Measurements from ENCODE around the gene XXYLT1. TPM values are rescaled to one million over a fixed set of nuclear protein-coding genes. Genes with fewer than 3 reads are reported as not detected.
A peak's percentile ranks its signal among the peaks of the same experiment; 100 is the strongest.
"Not testable (repeated sequence)": the region's sequence is repeated elsewhere in the genome, so short reads cannot be mapped to it uniquely, and the experiment has no call there.

XXYLT1 gene
- total RNA-seq, 4 donors from 2014 or later = 5.4 to 18.2 (median 6.9) TPM

DNA sequence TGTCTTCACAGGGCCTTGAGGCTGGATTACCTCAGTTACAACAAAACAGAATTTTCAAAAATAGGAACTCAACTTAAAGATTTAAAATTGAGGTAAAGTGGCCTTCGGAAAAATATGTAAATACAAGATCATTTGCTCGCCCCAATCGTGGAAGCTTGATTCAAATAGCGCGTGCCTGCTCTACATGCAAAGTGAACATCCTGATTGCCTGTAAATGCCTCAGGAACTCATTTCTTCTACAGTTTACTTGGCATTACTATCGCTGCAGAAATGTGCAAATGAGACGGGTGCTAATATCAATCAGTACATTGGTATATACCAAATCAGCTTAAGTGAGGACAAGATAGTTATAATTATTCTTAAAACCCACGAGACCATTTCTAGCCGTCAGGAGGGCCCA lies 159.2 kb downstream of the XXYLT1 start:
- peak overlapping the region in 1 of 4 donors; percentile 16 for H3K27ac ChIP-seq
- DNase-seq = no peak
- no peak for TF ChIP-seq POLR2A (IDR thresholded peaks at IDR 0.05)
- TF ChIP-seq, protein P1, sequence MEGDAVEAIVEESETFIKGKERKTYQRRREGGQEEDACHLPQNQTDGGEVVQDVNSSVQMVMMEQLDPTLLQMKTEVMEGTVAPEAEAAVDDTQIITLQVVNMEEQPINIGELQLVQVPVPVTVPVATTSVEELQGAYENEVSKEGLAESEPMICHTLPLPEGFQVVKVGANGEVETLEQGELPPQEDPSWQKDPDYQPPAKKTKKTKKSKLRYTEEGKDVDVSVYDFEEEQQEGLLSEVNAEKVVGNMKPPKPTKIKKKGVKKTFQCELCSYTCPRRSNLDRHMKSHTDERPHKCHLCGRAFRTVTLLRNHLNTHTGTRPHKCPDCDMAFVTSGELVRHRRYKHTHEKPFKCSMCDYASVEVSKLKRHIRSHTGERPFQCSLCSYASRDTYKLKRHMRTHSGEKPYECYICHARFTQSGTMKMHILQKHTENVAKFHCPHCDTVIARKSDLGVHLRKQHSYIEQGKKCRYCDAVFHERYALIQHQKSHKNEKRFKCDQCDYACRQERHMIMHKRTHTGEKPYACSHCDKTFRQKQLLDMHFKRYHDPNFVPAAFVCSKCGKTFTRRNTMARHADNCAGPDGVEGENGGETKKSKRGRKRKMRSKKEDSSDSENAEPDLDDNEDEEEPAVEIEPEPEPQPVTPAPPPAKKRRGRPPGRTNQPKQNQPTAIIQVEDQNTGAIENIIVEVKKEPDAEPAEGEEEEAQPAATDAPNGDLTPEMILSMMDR (IDR thresholded peaks at IDR 0.05) = no peak
- H3K4me1 ChIP-seq = peaks cover 0 to under 1% (median under 1%) of the 10 kb centered on the region in 4 donors
- H3K9me3 ChIP-seq = no peaks in the 10 kb centered on the region
- H3K4me3 ChIP-seq = no peak overlapping the region
- H3K36me3 ChIP-seq = no peaks in the 10 kb centered on the region
- H3K27me3 ChIP-seq = no peaks in the 10 kb centered on the region

DNA sequence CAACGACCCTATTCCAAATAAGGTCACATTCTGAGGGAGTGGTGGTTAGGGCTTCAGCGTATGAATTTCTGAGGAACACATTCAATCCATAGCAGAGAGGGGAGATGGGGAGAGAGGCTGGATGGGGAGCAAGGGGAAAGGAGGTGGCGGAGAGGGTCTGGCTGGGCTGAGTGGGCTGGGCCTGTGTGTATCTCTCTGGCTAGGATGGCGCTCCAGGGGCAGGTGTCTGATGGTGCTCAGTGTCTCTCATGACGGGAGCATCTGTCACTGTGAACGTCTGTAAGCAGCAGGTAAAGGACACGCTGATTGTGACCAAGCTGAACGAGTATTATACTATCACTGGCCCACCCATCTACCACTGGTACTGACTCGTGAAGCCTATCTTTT lies 159.6 kb downstream of the XXYLT1 start:
- DNase-seq = no peak
- Histone ChIP-seq H3K4me1 (peaks cover 0 to 5% (median 2%) of the 10 kb centered on the region in 4 donors), H3K9me3 (no peaks in the 10 kb centered on the region), H3K4me3 (no peak overlapping the region), H3K27me3 (no peaks in the 10 kb centered on the region), H3K36me3 (no peaks in the 10 kb centered on the region), H3K27ac (peak overlapping the region in 2 of 4 donors; percentile 7 to 16)
- no peak for TF ChIP-seq POLR2A (IDR thresholded peaks at IDR 0.05)
- TF ChIP-seq, protein P1 (IDR thresholded peaks at IDR 0.05) = no peak

GRCh38 chr3:195110647-195111318 lies 160.2 kb downstream of the XXYLT1 start:
- TF ChIP-seq, protein P1 (IDR thresholded peaks at IDR 0.05) = no peak
- no peak for TF ChIP-seq POLR2A (IDR thresholded peaks at IDR 0.05)
- peak overlapping the region in 2 of 4 donors; percentile 7 to 16 for H3K27ac ChIP-seq
- no peak overlapping the region for H3K4me3 ChIP-seq
- H3K36me3 ChIP-seq = no peaks in the 10 kb centered on the region
- DNase-seq = no peak
- H3K4me1 ChIP-seq = peaks cover 0 to 7% (median 3%) of the 10 kb centered on the region in 4 donors
- H3K9me3 ChIP-seq = no peaks in the 10 kb centered on the region
- no peaks in the 10 kb centered on the region for H3K27me3 ChIP-seq

DNA sequence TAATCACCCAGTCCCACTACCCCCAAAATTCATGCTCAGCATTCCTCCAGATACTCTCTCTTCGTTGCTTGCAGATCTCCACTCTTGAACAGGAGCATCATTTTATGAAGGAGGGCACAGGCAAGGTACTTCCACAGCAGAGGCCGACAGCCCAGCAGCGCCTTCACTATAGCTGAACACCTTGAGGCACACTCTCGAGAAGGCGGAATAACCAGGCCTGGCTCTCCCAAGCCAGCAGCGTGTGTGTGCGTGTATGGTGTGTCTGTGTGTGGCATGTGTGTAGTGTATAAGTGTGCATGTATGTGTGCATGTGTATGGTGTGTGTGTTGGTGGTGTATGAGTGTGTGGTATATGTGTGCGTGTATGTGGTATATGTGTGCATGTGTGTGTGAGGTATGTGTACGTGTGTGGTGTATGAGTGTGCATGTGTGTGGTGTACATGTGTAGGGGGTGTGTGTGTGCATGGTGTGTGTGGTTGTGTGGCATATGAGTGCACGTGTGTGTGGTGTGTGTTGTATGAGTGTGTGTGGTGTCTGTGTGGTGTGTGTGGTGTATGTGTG lies 161.8 kb downstream of the XXYLT1 start:
- H3K36me3 ChIP-seq = no peaks in the 10 kb centered on the region
- TF ChIP-seq, protein P1 (IDR thresholded peaks at IDR 0.05) = no peak
- H3K9me3 ChIP-seq = no peaks in the 10 kb centered on the region
- H3K27ac ChIP-seq = no peak overlapping the region
- no peak overlapping the region for H3K4me3 ChIP-seq
- peaks cover 0 to 7% (median 3%) of the 10 kb centered on the region in 4 donors for H3K4me1 ChIP-seq
- no peaks in the 10 kb centered on the region for H3K27me3 ChIP-seq
- no peak for DNase-seq

DNA sequence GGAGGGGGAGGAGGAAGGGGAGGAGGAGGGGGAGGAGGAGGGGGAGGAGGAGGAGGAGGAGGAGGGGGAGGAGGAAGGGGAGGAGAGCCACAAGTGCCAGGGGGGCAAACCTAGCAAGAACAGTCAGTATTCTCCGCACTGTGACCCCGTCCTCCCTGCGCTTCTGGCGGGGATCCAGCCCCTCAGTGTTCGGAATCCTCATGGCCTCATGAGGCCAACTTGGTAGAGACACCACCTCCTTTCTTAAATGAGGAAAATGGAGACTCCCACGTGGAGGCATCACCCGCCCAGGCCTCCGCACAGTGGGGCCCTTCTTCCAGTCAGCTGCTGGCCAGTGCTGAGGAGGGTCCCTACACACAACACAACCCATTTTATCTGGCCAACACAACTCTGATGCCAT lies 163.4 kb downstream of the XXYLT1 start:
- peak in 1 of 3 donors; percentile 44 for DNase-seq
- Histone ChIP-seq H3K27me3 (no peaks in the 10 kb centered on the region), H3K9me3 (no peaks in the 10 kb centered on the region), H3K4me1 (peaks cover 0 to 7% (median 3%) of the 10 kb centered on the region in 4 donors), H3K36me3 (no peaks in the 10 kb centered on the region), H3K27ac (no peak overlapping the region), H3K4me3 (no peak overlapping the region)
- no peak for TF ChIP-seq POLR2A (IDR thresholded peaks at IDR 0.05)
- TF ChIP-seq, protein P1 (IDR thresholded peaks at IDR 0.05) = no peak

DNA sequence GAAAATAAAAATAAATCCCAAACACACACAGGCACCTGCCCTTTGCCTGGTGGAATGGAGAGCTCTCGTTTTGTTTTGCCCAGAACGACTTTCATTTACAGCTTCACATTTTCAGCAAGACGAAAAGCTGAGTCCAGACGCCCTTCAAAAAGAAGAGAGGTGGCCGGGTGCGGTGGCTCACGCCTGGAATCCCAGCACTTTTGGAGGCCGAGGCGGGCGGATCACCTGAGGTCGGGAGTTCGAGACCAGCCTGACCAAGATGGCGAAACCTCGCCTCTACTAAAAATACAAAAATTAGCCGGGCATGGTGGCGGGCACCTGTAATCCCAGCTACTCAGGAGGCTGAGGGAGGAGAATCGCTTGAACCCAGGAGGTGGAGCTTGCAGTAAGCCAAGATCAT lies 163.9 kb downstream of the XXYLT1 start:
- H3K9me3 ChIP-seq, H3K27ac ChIP-seq: not testable (repeated sequence)

More for the DNA sequence above, 163.9 kb downstream of the XXYLT1 start:
- H3K4me1 ChIP-seq, H3K4me3 ChIP-seq, H3K27me3 ChIP-seq, DNase-seq, H3K36me3 ChIP-seq: not testable (repeated sequence)
